ENCODE data around the gene CPSF3.
A peak's percentile ranks its signal among the peaks of the same experiment; 100 is the strongest.

CPSF3 gene

DNA sequence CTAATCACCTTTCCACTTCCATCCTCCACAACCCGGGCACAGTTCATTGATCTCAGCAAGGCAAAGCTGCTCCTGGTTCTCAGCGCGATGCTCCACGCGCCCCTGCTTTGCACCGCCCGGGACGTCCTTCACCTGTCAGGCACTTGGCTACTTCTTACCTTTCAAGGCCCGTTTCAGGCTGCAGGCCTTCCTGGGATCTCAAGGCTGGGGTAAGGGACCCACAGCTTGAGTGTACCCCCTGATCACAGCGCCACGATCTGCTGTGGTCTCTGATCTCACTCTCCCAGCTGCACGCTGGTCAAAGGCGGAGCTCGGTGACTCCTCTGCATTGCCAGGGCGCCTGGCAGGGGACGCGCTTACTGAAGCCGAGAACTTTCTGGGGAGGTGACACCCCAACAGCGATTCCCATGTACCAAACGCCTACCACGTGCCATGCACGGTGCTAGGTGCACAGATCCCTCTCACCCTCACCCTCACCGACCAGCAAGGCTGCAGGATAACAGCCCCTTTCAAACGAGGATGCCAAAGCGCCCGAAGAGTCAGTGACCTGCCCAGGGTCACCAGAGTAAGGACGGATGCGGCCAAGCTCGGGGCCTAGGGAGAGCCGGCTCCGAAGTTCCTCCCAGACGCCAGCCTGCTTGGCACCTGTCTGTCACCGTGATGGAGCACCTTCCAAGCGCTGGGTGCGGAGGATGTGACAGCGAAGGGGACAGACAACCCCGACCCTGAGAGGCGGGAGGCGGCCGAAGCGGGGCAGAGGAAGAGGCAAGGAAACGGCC lies 944 bp upstream of the CPSF3 start:
- peak; percentile 31 to 32 for DNase-seq

GRCh38 chr2:9423922-9424272 lies 443 bp downstream of the CPSF3 start:
- peak in 1 of 2 experiments; percentile 23 for DNase-seq

GRCh38 chr2:9424447-9425164 lies 1.2 kb downstream of the CPSF3 start:
- no peak for DNase-seq

DNA sequence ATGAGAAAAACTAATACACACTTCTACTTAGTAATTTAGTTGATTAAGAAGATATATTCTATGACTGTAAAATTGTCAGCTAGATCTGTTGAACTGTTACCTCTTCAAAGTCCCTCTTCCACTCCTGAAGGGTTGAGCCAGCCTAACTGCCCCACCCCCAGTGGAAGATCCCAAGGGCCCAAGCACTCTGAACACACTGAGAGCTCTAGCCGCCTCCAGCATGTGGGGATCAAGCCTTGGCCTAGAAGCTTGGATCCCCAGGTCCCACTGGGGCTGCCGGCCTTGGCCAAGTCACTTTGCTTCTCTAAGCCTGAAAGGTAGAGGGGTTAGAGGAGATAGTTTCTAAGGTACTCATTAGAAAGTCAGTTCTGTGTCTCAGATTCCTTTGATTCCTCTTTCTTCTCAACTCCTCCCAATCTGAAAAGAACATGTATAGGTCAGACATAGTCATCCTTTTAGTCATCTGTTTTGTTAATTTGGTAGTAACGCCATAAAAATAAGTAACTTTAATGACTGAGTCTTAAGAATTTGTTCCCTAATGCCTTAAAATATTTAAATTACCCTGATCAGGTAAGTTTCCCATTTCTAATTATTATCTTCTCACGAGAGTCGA lies 5.6 kb downstream of the CPSF3 start:
- no peak for DNase-seq

DNA sequence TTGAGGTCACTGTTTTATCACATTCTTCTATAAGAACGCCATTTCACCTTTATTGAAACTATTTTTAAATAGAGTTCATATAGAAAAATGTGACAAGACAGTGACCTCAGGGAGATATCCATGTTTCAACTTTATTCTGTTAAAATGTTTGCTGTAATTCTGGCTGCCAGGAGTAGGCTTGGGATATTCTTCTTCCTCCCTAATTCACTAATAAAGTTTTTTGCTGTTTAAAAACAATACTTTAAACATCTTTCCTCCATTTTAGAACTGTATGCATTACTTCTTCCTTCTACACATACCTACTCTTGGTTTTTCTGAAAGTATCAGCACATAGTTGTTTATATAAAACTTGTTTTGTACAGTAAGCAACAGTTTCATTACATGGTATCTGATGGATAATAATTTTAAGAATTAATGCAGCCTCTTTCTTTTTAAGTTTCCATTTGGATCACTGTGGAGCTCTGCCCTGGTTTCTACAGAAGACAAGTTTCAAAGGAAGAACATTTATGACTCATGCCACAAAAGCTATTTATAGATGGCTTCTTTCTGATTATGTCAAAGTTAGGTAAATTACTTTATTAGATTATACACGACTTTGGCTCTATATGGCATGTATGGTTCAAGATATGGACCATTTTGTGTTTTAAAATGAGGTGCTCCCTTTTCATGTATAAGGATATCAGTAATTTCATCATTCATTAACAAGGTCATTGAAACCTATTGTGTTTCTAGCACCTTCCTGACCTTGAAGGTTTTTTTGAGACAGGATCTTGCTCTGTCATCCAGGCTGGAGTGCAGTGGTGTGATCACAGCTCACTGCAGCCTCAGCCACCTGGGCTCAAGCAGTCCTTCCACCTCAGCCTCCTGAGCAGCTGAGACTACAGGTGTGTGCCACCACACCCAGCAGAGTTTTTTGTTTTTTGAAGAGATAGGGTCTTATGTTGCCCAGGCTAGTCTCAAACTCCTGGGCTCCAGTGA lies 7.2 kb downstream of the CPSF3 start:
- no peak for DNase-seq

GRCh38 chr2:9434489-9434888 lies 11.0 kb downstream of the CPSF3 start:
- DNase-seq, result no peak

GRCh38 chr2:9439536-9439935 lies 16.1 kb downstream of the CPSF3 start:
- no peak for DNase-seq

DNA sequence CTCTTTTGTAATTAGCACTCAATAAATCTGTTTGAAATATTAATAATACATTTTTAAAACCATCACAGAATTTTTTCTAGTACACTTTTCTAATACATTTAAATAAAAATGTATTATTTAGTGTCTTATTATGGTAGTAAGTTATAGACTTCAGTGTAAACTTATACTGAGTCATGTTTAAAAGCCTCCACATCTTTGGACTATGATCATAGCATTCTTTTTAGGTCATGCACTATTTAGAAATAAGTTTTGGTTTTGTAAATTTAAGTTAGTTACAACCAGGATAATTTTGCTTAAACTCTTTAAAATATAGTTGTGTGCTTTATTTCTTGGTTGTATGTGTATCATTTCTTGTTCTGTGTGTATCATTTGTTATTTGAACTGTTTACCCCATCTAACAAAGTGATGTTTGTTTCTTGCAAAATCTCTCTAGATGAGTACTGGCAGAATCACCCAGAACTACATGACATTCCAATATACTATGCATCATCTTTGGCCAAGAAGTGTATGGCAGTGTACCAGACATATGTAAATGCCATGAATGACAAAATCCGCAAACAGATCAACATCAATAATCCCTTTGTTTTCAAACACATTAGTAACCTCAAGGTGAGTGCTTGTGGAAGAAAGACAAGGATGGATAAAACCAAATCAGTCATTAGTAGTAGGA lies 16.7 kb downstream of the CPSF3 start:
- no peak for DNase-seq

DNA sequence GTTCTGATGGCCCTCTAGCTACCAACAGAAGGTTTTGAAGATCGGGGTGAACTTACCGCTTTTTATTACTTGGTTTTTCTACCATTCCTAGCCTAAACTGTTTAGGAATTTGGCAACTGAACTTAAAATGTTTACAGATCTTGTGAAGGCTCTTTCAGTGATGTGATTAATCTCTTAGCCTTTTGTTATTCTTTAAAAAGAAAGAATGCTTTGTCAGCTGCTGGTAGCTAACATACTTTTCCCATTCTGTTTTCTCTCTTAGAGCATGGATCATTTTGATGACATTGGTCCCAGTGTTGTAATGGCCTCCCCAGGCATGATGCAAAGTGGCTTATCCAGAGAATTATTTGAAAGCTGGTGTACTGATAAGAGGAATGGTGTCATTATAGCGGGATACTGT lies 18.1 kb downstream of the CPSF3 start:
- no peak for DNase-seq

GRCh38 chr2:9443526-9443925 lies 20.1 kb downstream of the CPSF3 start:
- no peak for DNase-seq

DNA sequence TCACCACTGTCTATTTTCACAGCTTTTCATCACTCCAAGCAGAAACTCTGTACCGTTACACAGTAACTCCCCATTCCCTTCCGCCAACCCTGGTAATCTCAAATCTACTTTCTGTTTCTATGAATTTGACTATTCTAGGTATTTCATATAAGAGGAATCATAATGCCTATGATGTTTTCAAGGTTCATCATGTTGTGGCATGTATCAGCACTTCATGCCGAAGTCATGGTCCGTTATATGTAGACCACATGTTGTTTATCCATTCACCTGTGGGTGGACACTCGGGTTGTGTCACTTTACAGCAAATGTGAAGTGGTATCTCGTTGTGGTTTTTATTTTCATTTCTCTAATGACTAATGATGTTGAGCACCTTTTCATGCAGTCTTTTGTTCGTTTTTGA lies 21.6 kb downstream of the CPSF3 start:
- no peak for DNase-seq

GRCh38 chr2:9451231-9451630 lies 27.8 kb downstream of the CPSF3 start:
- no peak for DNase-seq

- DNase-seq, result no peak
Measured at GRCh38 chr2:9460441-9461017, 37.1 kb downstream of the CPSF3 start.

DNA sequence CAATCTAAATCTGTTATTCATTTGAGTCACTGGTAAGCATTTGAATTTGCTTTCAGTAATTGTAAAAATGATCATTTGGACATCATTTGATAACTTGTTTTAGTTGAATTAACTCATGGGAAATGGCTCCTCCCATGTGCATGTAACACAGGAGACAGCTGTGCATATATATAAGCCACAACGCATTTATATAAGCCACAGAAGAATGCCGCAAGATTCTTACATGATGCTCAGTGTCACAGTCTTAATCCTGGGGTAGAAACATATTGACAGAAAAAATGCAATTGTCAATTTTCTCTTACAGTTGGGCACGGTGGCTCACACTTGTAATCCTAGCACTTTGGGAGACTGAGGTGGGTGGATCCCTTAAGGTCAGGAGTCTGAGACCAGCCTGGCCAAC lies 37.6 kb downstream of the CPSF3 start:
- no peak for DNase-seq

DNA sequence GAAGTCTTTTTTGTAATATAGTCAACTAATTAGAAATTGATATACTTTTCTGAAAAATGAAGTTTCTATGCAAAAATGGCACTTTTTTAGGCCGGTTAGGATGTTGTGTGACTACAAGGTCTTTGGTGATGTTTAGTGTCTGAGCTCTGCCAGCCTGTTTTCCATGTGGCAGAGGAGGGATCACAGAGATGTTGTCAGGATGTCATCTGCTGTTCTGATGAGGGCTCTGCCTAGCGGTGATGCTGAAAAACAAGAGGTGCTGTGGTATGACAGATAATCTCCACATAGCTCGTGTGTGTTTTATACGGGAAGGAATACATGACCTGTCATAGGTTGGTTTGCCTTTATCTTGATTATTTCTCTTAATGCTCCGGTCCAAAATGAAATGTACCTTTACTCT lies 38.9 kb downstream of the CPSF3 start:
- no peak for DNase-seq

- peak in 1 of 2 experiments; percentile 22 for DNase-seq
Measured at GRCh38 chr2:9462886-9463697, 39.6 kb downstream of the CPSF3 start.

- DNase-seq, result peak; percentile 81 to 82
Measured at GRCh38 chr2:9463698-9464034, 40.2 kb downstream of the CPSF3 start.

DNA sequence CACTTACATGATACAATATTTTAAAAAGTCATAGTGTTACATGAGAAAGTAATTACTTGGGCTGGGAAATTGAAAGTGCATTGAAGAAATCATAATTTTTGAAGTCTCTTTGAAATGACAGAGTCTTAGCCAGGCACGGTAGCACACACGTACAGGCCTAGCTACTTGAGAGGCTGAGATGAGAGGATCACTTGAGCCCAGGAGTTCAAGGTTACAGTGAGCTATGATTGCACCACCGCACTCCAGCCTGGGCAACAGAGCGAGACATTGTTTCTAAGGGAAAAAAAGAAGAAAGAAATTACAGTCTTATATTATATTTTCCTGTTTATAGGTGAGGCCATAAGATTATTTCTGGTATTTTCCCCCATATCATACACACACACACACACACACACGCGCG lies 41.7 kb downstream of the CPSF3 start:
- DNase-seq, result no peak

DNA sequence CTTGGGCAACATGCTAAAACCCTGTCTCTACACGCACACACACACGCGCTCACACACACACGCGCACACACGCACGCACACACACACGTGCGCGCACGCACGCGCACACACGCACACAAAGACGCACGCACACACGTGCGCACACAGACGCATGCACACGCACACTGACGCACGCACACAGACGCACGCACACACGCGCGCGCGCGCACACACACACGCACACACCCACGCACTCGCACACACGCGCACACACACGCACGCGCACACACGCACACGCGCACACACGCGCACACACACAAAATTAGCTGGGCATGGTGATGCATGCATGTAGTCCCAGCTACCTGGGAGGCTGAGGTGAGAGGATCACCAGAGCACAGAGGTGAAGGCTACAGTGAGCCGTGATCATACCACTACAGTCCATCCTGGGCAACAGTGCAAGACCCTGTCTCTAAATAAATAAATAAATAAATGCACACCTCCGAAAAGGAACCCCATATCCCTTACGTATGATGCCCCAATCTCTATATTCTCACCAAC lies 42.8 kb downstream of the CPSF3 start:
- DNase-seq, result no peak

GRCh38 chr2:9467687-9468086 lies 44.2 kb downstream of the CPSF3 start:
- no peak for DNase-seq

DNA sequence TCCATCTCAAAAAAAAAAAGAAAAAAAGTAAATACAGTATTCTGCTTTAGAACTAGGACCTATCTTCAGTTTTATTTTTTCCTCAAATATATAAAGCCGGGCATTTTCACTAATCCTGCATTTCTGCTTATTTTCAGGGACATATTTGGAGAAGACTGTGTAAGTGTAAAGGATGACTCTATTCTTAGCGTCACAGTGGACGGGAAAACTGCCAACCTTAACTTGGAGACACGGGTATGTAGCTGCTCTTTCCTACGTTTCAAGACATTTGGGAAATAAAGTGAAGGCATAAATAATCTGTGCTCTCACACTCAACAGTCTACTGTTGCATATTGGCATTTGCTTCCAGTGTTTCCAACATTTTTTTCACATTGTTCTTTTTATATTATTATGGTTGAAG lies 47.8 kb downstream of the CPSF3 start:
- DNase-seq, result no peak

Data from Kasumi-1 (cell line).